K562 (cell line): ENCODE measurements around the gene GLRX2. TPM values are rescaled to one million over a fixed set of nuclear protein-coding genes. Genes with fewer than 3 reads are reported as not detected.

Experiments
- C11orf30 ChIP-seq: fragments of 450-650 bp; IDR thresholded peaks from 2 replicates; pipeline ENCODE4 v1.6.1; 2016; ENCODE audit warnings: low read depth, mild to moderate bottlenecking
- E2F1 ChIP-seq: sonication (generic); formaldehyde crosslinking; IDR thresholded peaks from 2 replicates; pipeline ENCODE4 v1.8.1; 2023; ENCODE audit warnings: mild to moderate bottlenecking, missing genetic modification reagents, moderate library complexity
- ETV5 ChIP-seq: sonication (generic); formaldehyde crosslinking; IDR thresholded peaks from 2 replicates; pipeline ENCODE4 v1.4.0; 2020; ENCODE audit warnings: low read depth, mild to moderate bottlenecking, missing genetic modification reagents
- FIP1L1 ChIP-seq: fragments of 200-400 bp; formaldehyde crosslinking; IDR thresholded peaks from 2 replicates; pipeline ENCODE4 v1.6.1; 2018; ENCODE audit warnings: mild to moderate bottlenecking, low read depth, low read length; ENCODE audit not compliant: poor library complexity, severe bottlenecking
- NFIX ChIP-seq: fragments of 250-450 bp; sonication (Bioruptor Pico); IDR thresholded peaks from 2 replicates; pipeline ENCODE4 v1.4.0; 2020; ENCODE audit warnings: low read depth, mild to moderate bottlenecking, moderate library complexity
- PKNOX1 ChIP-seq: fragments of 450-650 bp; IDR thresholded peaks from 2 replicates; pipeline ENCODE4 v1.6.1; 2016
- RBFOX2 ChIP-seq: fragments of 200-400 bp; formaldehyde crosslinking; IDR thresholded peaks from 2 replicates; pipeline ENCODE4 v1.6.1; 2017; ENCODE audit warnings: low read depth, mild to moderate bottlenecking, low read length, moderate library complexity
- SMC3 ChIP-seq: conservative IDR thresholded peaks from 2 replicates; pipeline ENCODE4 v1.6.1; 2011; ENCODE audit warnings: low read depth, low read length, improper control_type of control experiment; ENCODE audit not compliant: insufficient read depth
- SPI1 ChIP-seq: IDR thresholded peaks from 2 replicates; pipeline ENCODE4 v1.6.1; 2011; ENCODE audit warnings: low read depth, low read length, control low read depth, borderline replicate concordance
- ZHX1 ChIP-seq: fragments of 150-350 bp; conservative IDR thresholded peaks from 2 replicates; pipeline ENCODE4 v1.6.1; 2014; ENCODE audit warnings: low read length
- ZNF23 ChIP-seq: fragments of 250-450 bp; sonication (Bioruptor Pico); IDR thresholded peaks from 2 replicates; pipeline ENCODE4 v1.4.0; 2020; ENCODE audit warnings: mild to moderate bottlenecking
- polyA plus RNA-seq, 8 experiments: library from polyadenylated mRNA; depleted of rRNA in 4 of 8; stranded (reverse) in 5 of 8; unstranded in 3 of 8; fragments of >200 nt; fragmentation: Nextera tagmentation in 2 of 8; fragmentation: Illumina TruSeq in 1 of 8; extraction: Ambion mirVana in 2 of 8; extraction: Trizol in 1 of 8; gene quantifications; 2 replicates each; pipeline versions ENCODE4 v1.2.1 to v1.2.3, GENCODE V29; 2011 to 2014; ENCODE audit warnings: inconsistent platforms in 1 of 8, missing spikeins in 1 of 8
- total RNA-seq, 7 experiments: library from RNA; depleted of rRNA in 6 of 7; stranded (reverse); fragments of >200 nt in 6 of 7; fragmentation: Illumina TruSeq in 2 of 7; extraction: Trizol in 2 of 7; gene quantifications; 2 replicates each; pipeline versions ENCODE4 v1.2.1 to v1.2.3, GENCODE V29; 2011 to 2021; ENCODE audit warnings: low replicate concordance in 1 of 7
- TF ChIP-seq, protein P1 (sequence below): sonication (generic); formaldehyde crosslinking; IDR thresholded peaks from 2 replicates; pipeline ENCODE4 v1.8.0; 2023; ENCODE audit warnings: missing genetic modification reagents, mild to moderate bottlenecking, borderline replicate concordance
- TF ChIP-seq, protein P2 (sequence below): fragments of 450-650 bp; conservative IDR thresholded peaks from 2 replicates; pipeline ENCODE4 v1.6.1; 2016; ENCODE audit warnings: missing genetic modification characterization, low read depth, mild to moderate bottlenecking, missing compliant biosample characterization, moderate library complexity

Gene GLRX2
- total and polyA plus RNA-seq, 9 of the 15 experiments (the other 6 are each of a cell fraction or from before 2014, with no cell fraction given): 13.3 to 82.6 (median 55.1) TPM

- TF ChIP-seq, protein P1, sequence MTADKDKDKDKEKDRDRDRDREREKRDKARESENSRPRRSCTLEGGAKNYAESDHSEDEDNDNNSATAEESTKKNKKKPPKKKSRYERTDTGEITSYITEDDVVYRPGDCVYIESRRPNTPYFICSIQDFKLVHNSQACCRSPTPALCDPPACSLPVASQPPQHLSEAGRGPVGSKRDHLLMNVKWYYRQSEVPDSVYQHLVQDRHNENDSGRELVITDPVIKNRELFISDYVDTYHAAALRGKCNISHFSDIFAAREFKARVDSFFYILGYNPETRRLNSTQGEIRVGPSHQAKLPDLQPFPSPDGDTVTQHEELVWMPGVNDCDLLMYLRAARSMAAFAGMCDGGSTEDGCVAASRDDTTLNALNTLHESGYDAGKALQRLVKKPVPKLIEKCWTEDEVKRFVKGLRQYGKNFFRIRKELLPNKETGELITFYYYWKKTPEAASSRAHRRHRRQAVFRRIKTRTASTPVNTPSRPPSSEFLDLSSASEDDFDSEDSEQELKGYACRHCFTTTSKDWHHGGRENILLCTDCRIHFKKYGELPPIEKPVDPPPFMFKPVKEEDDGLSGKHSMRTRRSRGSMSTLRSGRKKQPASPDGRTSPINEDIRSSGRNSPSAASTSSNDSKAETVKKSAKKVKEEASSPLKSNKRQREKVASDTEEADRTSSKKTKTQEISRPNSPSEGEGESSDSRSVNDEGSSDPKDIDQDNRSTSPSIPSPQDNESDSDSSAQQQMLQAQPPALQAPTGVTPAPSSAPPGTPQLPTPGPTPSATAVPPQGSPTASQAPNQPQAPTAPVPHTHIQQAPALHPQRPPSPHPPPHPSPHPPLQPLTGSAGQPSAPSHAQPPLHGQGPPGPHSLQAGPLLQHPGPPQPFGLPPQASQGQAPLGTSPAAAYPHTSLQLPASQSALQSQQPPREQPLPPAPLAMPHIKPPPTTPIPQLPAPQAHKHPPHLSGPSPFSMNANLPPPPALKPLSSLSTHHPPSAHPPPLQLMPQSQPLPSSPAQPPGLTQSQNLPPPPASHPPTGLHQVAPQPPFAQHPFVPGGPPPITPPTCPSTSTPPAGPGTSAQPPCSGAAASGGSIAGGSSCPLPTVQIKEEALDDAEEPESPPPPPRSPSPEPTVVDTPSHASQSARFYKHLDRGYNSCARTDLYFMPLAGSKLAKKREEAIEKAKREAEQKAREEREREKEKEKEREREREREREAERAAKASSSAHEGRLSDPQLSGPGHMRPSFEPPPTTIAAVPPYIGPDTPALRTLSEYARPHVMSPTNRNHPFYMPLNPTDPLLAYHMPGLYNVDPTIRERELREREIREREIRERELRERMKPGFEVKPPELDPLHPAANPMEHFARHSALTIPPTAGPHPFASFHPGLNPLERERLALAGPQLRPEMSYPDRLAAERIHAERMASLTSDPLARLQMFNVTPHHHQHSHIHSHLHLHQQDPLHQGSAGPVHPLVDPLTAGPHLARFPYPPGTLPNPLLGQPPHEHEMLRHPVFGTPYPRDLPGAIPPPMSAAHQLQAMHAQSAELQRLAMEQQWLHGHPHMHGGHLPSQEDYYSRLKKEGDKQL (CRISPR knock-in tag): no peak
- TF ChIP-seq SPI1 (0 out of 2 replicates have a peak, but pooled peaks have one; percentile 12), PKNOX1 (peak; percentile 94), ZHX1 (no peak), NFIX (no peak), RBFOX2 (peak; percentile 98), E2F1 (CRISPR knock-in tag) (peak; percentile 95), ZNF23 (CRISPR knock-in tag) (no peak), C11orf30 (peak; percentile 94), ETV5 (peak; percentile 86), FIP1L1 (peak; percentile 71), SMC3 (0 out of 2 replicates have a peak, but pooled peaks have one; percentile 8)
- TF ChIP-seq, protein P2, sequence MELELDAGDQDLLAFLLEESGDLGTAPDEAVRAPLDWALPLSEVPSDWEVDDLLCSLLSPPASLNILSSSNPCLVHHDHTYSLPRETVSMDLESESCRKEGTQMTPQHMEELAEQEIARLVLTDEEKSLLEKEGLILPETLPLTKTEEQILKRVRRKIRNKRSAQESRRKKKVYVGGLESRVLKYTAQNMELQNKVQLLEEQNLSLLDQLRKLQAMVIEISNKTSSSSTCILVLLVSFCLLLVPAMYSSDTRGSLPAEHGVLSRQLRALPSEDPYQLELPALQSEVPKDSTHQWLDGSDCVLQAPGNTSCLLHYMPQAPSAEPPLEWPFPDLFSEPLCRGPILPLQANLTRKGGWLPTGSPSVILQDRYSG (tag): no peak
Measured at GRCh38 chr1:193059282-193060114, 45.7 kb downstream of the GLRX2 start, which contains the start of the genes RO60 and UCHL5 (continued).
